Prostate gland (tissue), 2 donors: Measurements from ENCODE around the gene SMARCD1.

Experiments
- POLR2A ChIP-seq: fragments of 450-650 bp; IDR thresholded peaks from one replicate; pipeline ENCODE4 v1.6.1; 2016; ENCODE audit warnings: antibody characterized with exemption, mild to moderate bottlenecking
- POLR2AphosphoS5 ChIP-seq: sonication (generic); formaldehyde crosslinking; IDR thresholded peaks from one replicate; pipeline ENCODE4 v1.6.1; 2017; ENCODE audit warnings: antibody characterized with exemption
- TF ChIP-seq, protein P1 (sequence below), 4 experiments: fragments of 200-600 bp in 2 of 4; fragments of 450-650 bp in 2 of 4; sonication (generic) in 2 of 4; IDR thresholded peaks; 1 replicate in 3 of 4; 2 replicates in 1 of 4; pipeline ENCODE4 v1.5.1; 2016 to 2019; ENCODE audit warnings: antibody characterized with exemption in 4 of 4, mild to moderate bottlenecking in 2 of 4, moderate library complexity in 2 of 4

DNA sequence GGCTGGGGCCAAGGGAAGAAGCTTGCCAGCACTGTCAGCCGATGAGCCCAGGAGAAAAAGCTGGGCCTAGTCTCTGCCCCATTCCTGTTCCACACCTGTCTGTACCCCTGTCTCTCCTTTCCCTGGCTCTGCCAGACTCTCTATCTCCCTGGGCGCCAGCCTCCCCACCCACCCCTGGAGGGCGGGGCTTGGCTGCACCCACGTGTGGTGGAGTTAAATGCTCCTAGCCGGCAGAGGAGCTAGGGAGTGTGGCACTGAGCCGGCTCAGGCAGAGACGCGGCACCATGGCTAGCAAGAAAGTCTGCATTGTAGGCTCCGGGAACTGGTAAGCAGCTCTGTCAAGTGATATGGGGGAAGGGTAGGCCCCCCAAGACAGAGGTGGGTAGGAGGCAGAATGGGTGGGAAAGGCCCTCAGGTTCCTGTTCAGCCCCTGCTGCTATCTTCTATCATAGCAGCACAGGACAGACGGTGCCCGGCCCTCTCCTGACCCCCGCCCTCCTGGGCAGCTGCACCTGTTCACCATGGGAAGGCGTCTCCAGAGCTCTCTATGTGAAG, 18.7 kb downstream of the SMARCD1 start, which contains the start of gene GPD1:
- TF ChIP-seq POLR2A: peak; percentile 57
- TF ChIP-seq, protein P1, sequence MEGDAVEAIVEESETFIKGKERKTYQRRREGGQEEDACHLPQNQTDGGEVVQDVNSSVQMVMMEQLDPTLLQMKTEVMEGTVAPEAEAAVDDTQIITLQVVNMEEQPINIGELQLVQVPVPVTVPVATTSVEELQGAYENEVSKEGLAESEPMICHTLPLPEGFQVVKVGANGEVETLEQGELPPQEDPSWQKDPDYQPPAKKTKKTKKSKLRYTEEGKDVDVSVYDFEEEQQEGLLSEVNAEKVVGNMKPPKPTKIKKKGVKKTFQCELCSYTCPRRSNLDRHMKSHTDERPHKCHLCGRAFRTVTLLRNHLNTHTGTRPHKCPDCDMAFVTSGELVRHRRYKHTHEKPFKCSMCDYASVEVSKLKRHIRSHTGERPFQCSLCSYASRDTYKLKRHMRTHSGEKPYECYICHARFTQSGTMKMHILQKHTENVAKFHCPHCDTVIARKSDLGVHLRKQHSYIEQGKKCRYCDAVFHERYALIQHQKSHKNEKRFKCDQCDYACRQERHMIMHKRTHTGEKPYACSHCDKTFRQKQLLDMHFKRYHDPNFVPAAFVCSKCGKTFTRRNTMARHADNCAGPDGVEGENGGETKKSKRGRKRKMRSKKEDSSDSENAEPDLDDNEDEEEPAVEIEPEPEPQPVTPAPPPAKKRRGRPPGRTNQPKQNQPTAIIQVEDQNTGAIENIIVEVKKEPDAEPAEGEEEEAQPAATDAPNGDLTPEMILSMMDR (IDR thresholded peaks at IDR 0.05): peak in 2 of 4 experiments; percentile 11 to 23
- TF ChIP-seq POLR2AphosphoS5: peak; percentile 82
